Endothelial cell of umbilical vein (primary cell): ENCODE measurements around the gene CUX1. TPM values are rescaled to one million over a fixed set of nuclear protein-coding genes. Genes with fewer than 3 reads are reported as not detected.
A peak's percentile ranks its signal among the peaks of the same experiment; 100 is the strongest.

ENCODE experiments used
- BruUV-seq: library from RNA; stranded (reverse); fragments of 400-500 nt; replicated peaks from 2 replicates; lab custom pipeline; 2021; lab: Mats Ljungman, UMichigan
- CTCF ChIA-PET: fragments of 300-600, 350-600 bp; sonication (Branson Sonifier 250); formaldehyde crosslinking; loops from one replicate; lab custom pipeline; 2021; ENCODE audit warnings: antibody characterized with exemption, inconsistent platforms; lab: Charles Lee
- POLR2A ChIA-PET: fragments of 300-600, 350-600 bp; sonication (Branson Sonifier 250); formaldehyde crosslinking; loops from one replicate; lab custom pipeline; 2021; ENCODE audit warnings: antibody characterized with exemption, inconsistent platforms; lab: Charles Lee
- DNase-seq: peaks from one replicate; pipeline ENCODE4 v3.0.0-alpha.2; 2011; ENCODE audit warnings: low read depth, low spot score
- FAIRE-seq: peaks from 2 replicates; lab custom pipeline; 2011; peaks lifted over from hg19 to GRCh38; lab: Jason Lieb, UNC
- H2AFZ ChIP-seq: 2 replicates; pipeline ENCODE4 v1.6.0; 2012; ENCODE audit warnings: low read depth, low read length, control low read depth, inconsistent platforms
- H3K27ac ChIP-seq: 2 replicates; pipeline ENCODE4 v1.5.1; 2011; ENCODE audit warnings: low read depth, mild to moderate bottlenecking, control low read depth, low read length, moderate library complexity; ENCODE audit not compliant: insufficient read depth
- H3K27me3 ChIP-seq, 2 experiments: 2 replicates each; pipeline versions ENCODE4 v1.6.0 to v1.6.1; 2011; ENCODE audit warnings: low read length in 2 of 2, mixed read lengths in 1 of 2; ENCODE audit not compliant: control insufficient read depth in 2 of 2, insufficient read depth in 2 of 2
- H3K36me3 ChIP-seq, 2 experiments: 2 replicates in 1 of 2; 3 replicates in 1 of 2; pipeline ENCODE4 v1.5.1; 2011; ENCODE audit warnings: low read length in 2 of 2, mild to moderate bottlenecking in 1 of 2, moderate library complexity in 1 of 2; ENCODE audit not compliant: control insufficient read depth in 2 of 2, insufficient read depth in 2 of 2; ENCODE audit errors: extremely low read depth in 1 of 2
- H3K4me1 ChIP-seq: 3 replicates; pipeline ENCODE4 v1.5.1; 2011; ENCODE audit warnings: mild to moderate bottlenecking, low read length; ENCODE audit not compliant: control insufficient read depth, insufficient read depth; ENCODE audit errors: extremely low read depth
- H3K4me2 ChIP-seq: 2 replicates; pipeline ENCODE4 v1.6.1; 2011; ENCODE audit warnings: low read length, control low read depth, mixed read lengths; ENCODE audit not compliant: insufficient read depth
- H3K4me3 ChIP-seq, 3 experiments: fragments of 200-600 bp in 1 of 3; sonication (generic), shearing (Covaris generic) in 1 of 3; replicated peaks in 1 of 3; 2 replicates each; pipeline ENCODE4 v1.5.1; 2011 to 2016; ENCODE audit warnings: control low read depth in 3 of 3, low read length in 3 of 3, mild to moderate bottlenecking in 2 of 3, inconsistent platforms in 1 of 3, low read depth in 1 of 3, moderate library complexity in 1 of 3; ENCODE audit not compliant: insufficient read depth in 1 of 3
- H3K79me2 ChIP-seq: 2 replicates; pipeline ENCODE4 v1.6.0; 2012; ENCODE audit warnings: low read length, inconsistent platforms; ENCODE audit not compliant: control insufficient read depth, insufficient read depth
- H3K9ac ChIP-seq: replicated peaks from 2 replicates; pipeline ENCODE3; 2011; ENCODE audit warnings: low read length, control low read depth; ENCODE audit not compliant: insufficient read depth; ENCODE audit errors: extremely low read depth
- H3K9me1 ChIP-seq: replicated peaks from 3 replicates; pipeline ENCODE4 v1.6.0; 2011; ENCODE audit warnings: mild to moderate bottlenecking, low read length; ENCODE audit not compliant: control insufficient read depth, insufficient read depth; ENCODE audit errors: extremely low read depth
- H3K9me3 ChIP-seq: replicated peaks from 2 replicates; pipeline ENCODE4 v1.5.1; 2012; ENCODE audit warnings: low read length, inconsistent platforms; ENCODE audit not compliant: control insufficient read depth, insufficient read depth
- H4K20me1 ChIP-seq: replicated peaks from 2 replicates; pipeline ENCODE3; 2011; ENCODE audit warnings: mild to moderate bottlenecking, low read length; ENCODE audit not compliant: control insufficient read depth, insufficient read depth; ENCODE audit errors: extremely low read depth
- EZH2 ChIP-seq: IDR thresholded peaks from 2 replicates; pipeline ENCODE4 v1.6.1; 2012; ENCODE audit warnings: borderline replicate concordance, low read depth, mild to moderate bottlenecking, moderate library complexity, low read length, inconsistent platforms; ENCODE audit not compliant: severe bottlenecking
- FOS ChIP-seq: IDR thresholded peaks from 2 replicates; pipeline ENCODE4 v1.6.1; 2011; ENCODE audit warnings: mild to moderate bottlenecking, low read length, moderate library complexity, borderline replicate concordance; ENCODE audit not compliant: insufficient read depth
- GATA2 ChIP-seq: IDR thresholded peaks from 2 replicates; pipeline ENCODE4 v1.7.0; 2011; ENCODE audit warnings: low read depth, mild to moderate bottlenecking, moderate library complexity, mixed read lengths, low read length; ENCODE audit not compliant: insufficient read length, insufficient read depth
- JUN ChIP-seq: IDR thresholded peaks from 2 replicates; pipeline ENCODE4 v1.6.1; 2011; ENCODE audit warnings: borderline replicate concordance, low read depth; ENCODE audit not compliant: insufficient read length, insufficient read depth
- MYC ChIP-seq: IDR thresholded peaks from one replicate; pipeline ENCODE4 v1.6.1; 2011; ENCODE audit warnings: mild to moderate bottlenecking, low read depth, low read length
- POLR2A ChIP-seq: IDR thresholded peaks from 2 replicates; pipeline ENCODE4 v1.6.1; 2012; ENCODE audit warnings: low read depth, mild to moderate bottlenecking, control low read depth, low read length
- POLR2AphosphoS5 ChIP-seq: IDR thresholded peaks from 2 replicates; pipeline ENCODE4 v1.6.1; 2012; ENCODE audit warnings: low read depth, mild to moderate bottlenecking, control low read depth, low read length, moderate library complexity; ENCODE audit not compliant: insufficient read depth
- dilution Hi-C: fragments of 300-500 bp; cut with MboI; formaldehyde crosslinking; loops from one replicate; pipeline ENCODE4 v1.15.0; 2019; ENCODE audit warnings: low sequenced_read_pairs; ENCODE audit not compliant: extremely low pct_ligation_motif_present
- intact Hi-C: fragments of 100-400 bp; cut with micrococcal nuclease; formaldehyde crosslinking; loops from one replicate; pipeline ENCODE4 v1.10.0; 2022
- polyA plus RNA-seq, 4 experiments: library from polyadenylated mRNA; depleted of rRNA in 3 of 4; stranded (reverse) in 3 of 4; unstranded in 1 of 4; fragments of >200 nt; gene quantifications; 2 replicates each; pipeline versions ENCODE4 v1.2.1 to v1.2.3, GENCODE V29; 2011 to 2012; ENCODE audit warnings: missing spikeins in 1 of 4
- total RNA-seq: library from RNA; stranded (reverse); gene quantifications from 2 replicates; pipeline ENCODE4 v1.2.3, GENCODE V29; 2021
- TF ChIP-seq, protein P1 (sequence below), 2 donors: IDR thresholded peaks; 1 replicate in 1 of 2; 2 replicates in 1 of 2; pipeline ENCODE4 v1.5.1; 2011; ENCODE audit warnings: low read length in 2 of 2, mild to moderate bottlenecking in 2 of 2, moderate library complexity in 2 of 2, control low read depth in 1 of 2, inconsistent platforms in 1 of 2, low read depth in 1 of 2; ENCODE audit not compliant: insufficient read depth in 1 of 2; ENCODE audit errors: extremely low read depth in 1 of 2
- TF ChIP-seq, protein P2 (sequence below): IDR thresholded peaks from 2 replicates; pipeline ENCODE4 v1.6.1; 2011; ENCODE audit not compliant: insufficient read depth, insufficient read length

CUX1 gene
- total and polyA plus RNA-seq, 2 donors (not counting 3 experiments of a cell fraction or from before 2014, with no cell fraction given) = 13.8 to 49.8 TPM

DNA sequence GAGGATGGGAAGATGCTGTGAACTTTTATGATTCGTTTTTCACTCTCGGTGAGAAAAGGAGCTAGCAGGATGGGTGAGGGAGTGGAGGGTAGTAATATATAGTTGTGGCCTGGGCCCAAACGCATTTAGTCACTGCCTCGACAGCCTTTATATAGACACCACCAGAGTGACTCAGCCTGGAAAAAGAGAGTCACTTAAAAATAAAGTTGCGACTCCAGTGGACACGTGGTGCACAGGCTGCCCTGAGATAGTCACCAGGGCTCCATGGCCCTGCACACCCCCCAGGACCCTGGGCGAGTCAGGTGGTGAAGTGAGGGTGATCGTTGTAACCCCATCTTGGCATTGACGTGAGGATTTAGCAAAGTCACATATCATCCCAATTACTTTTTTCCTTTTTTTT is 106.7 kb downstream of the CUX1 start:
- H3K9me1 ChIP-seq = no peaks in the 10 kb centered on the region
- no peaks in the 10 kb centered on the region for H3K27me3 ChIP-seq
- no peak overlapping the region for H3K9ac ChIP-seq
- DNase-seq (peak; percentile 42), FAIRE-seq (no peak)
- no peaks in the 10 kb centered on the region for H3K79me2 ChIP-seq
- H4K20me1 ChIP-seq = no peaks in the 10 kb centered on the region
- BruUV-seq = no TSS peak
- dilution Hi-C loops = no loop called here
- peaks cover 5% of the 10 kb centered on the region for H3K4me1 ChIP-seq
- H3K4me3 ChIP-seq = no peak overlapping the region
- no peaks in the 10 kb centered on the region for H3K9me3 ChIP-seq
- ChIA-PET POLR2A (no interaction called here), CTCF (no interaction called here)
- H3K27ac ChIP-seq = no peak overlapping the region
- H3K36me3 ChIP-seq = no peaks in the 10 kb centered on the region
- no peak overlapping the region for H3K4me2 ChIP-seq
- TF ChIP-seq FOS = peak; percentile 17
- TF ChIP-seq JUN = peak; percentile 16
- TF ChIP-seq, protein P1, sequence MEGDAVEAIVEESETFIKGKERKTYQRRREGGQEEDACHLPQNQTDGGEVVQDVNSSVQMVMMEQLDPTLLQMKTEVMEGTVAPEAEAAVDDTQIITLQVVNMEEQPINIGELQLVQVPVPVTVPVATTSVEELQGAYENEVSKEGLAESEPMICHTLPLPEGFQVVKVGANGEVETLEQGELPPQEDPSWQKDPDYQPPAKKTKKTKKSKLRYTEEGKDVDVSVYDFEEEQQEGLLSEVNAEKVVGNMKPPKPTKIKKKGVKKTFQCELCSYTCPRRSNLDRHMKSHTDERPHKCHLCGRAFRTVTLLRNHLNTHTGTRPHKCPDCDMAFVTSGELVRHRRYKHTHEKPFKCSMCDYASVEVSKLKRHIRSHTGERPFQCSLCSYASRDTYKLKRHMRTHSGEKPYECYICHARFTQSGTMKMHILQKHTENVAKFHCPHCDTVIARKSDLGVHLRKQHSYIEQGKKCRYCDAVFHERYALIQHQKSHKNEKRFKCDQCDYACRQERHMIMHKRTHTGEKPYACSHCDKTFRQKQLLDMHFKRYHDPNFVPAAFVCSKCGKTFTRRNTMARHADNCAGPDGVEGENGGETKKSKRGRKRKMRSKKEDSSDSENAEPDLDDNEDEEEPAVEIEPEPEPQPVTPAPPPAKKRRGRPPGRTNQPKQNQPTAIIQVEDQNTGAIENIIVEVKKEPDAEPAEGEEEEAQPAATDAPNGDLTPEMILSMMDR (IDR thresholded peaks at IDR 0.05; ENCODE audit: extremely low read depth in 1 of 2, insufficient read depth in 1 of 2, low read depth in 1 of 2, low read length in 2 of 2) = no peak
- intact Hi-C loops = no loop called here
- no peak overlapping the region for H2AFZ ChIP-seq

DNA sequence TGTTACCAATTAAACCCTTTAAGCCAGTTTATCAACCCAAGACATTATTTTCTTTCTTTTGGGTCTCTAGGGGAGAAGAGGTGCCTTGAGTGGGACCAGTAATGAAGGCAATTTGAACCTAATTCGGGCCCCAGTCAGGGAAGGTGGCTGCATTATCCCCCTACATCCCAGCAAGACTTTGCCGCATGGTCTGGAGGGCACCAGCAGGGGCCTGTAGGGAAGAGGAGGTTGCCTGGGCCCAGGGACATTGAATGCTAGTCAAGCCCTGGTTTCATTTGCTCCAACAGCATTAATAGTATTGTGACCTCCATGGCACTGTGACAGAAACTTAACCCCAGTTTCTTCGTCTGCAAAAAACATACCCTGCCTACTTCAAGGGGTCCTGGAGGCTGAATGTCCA is 108.8 kb downstream of the CUX1 start:
- no peaks in the 10 kb centered on the region for H4K20me1 ChIP-seq
- dilution Hi-C loops = no loop called here

More for the DNA sequence above, 108.8 kb downstream of the CUX1 start:
- intact Hi-C loops = no loop called here
- H3K27me3 ChIP-seq = no peaks in the 10 kb centered on the region
- no TSS peak for BruUV-seq
- H3K27ac ChIP-seq = no peak overlapping the region
- FAIRE-seq (no peak), DNase-seq (no peak)
- H3K4me1 ChIP-seq = peaks cover 5% of the 10 kb centered on the region
- H3K79me2 ChIP-seq = no peaks in the 10 kb centered on the region
- ChIA-PET POLR2A (no interaction called here), CTCF (no interaction called here)
- no peak overlapping the region for H3K4me3 ChIP-seq
- H3K4me2 ChIP-seq = no peak overlapping the region
- H3K9me3 ChIP-seq = no peaks in the 10 kb centered on the region
- no peaks in the 10 kb centered on the region for H3K9me1 ChIP-seq
- no peak overlapping the region for H3K9ac ChIP-seq
- no peaks in the 10 kb centered on the region for H3K36me3 ChIP-seq
- no peak overlapping the region for H2AFZ ChIP-seq
- TF ChIP-seq JUN (no peak), FOS (no peak), POLR2AphosphoS5 (no peak), GATA2 (no peak), EZH2 (no peak), POLR2A (no peak), MYC (no peak)
- TF ChIP-seq, protein P2, sequence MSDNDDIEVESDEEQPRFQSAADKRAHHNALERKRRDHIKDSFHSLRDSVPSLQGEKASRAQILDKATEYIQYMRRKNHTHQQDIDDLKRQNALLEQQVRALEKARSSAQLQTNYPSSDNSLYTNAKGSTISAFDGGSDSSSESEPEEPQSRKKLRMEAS = no peak
- TF ChIP-seq, protein P1 (IDR thresholded peaks at IDR 0.05; ENCODE audit: extremely low read depth in 1 of 2, insufficient read depth in 1 of 2, low read depth in 1 of 2, low read length in 2 of 2) = no peak
